MM.1S (cell line): ENCODE data around the gene ZNF628.

Experiments used
- EZH2 ChIP-seq: fragments of 300-600 bp; sonication (generic); optimal IDR thresholded peaks from 2 replicates; pipeline ENCODE3; 2017; ENCODE audit warnings: low read depth, mild to moderate bottlenecking, antibody characterized with exemption, low read length, mixed read lengths
- EZH2phosphoT487 ChIP-seq: fragments of 300-600 bp; sonication (generic); IDR thresholded peaks from 2 replicates; pipeline ENCODE4 v1.6.1; 2018; ENCODE audit warnings: antibody characterized with exemption, low read length
- TF ChIP-seq, protein P1 (sequence below): fragments of 300-600 bp; sonication (generic); IDR thresholded peaks from 2 replicates; pipeline ENCODE4 v1.5.1; 2016; ENCODE audit warnings: antibody characterized with exemption, low read length, mixed read lengths

DNA sequence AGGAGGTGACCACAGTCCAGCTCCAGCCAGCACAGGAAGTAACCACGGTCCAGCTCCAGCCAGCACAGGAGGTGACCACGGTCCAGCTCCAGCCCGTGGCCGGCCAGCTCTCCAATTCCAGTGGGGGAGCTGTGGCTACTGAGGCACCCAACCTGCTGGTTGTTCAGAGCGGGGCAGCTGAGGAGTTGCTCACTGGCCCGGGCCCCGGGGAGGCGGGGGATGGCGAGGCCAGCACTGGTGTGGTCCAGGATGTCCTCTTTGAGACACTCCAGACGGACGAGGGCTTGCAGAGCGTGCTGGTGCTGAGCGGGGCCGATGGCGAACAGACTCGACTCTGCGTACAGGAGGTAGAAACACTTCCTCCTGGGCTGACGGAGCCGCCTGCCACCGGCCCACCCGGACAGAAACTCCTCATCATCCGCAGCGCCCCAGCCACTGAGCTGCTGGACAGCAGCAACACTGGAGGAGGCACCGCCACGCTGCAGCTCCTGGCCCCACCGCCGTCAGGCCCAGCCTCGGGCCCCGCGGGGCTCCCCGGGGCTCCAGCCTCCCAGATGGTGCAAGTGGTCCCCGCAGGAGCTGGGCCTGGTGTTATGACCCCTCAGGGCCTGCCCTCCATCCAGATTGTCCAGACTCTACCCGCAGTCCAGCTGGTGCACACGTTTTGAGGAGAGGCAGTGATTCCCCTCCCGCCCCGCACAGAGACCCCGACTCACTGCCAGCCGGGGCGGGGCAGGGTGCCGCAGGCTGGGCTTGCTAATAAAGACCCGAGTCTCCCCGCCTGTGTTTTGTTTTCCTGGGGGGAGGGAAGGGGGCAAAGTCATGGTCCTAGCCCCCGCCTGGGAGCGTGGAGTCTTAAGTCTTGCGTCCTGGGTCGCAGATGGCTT, 7.5 kb downstream of the ZNF628 start:
- TF ChIP-seq, protein P1, sequence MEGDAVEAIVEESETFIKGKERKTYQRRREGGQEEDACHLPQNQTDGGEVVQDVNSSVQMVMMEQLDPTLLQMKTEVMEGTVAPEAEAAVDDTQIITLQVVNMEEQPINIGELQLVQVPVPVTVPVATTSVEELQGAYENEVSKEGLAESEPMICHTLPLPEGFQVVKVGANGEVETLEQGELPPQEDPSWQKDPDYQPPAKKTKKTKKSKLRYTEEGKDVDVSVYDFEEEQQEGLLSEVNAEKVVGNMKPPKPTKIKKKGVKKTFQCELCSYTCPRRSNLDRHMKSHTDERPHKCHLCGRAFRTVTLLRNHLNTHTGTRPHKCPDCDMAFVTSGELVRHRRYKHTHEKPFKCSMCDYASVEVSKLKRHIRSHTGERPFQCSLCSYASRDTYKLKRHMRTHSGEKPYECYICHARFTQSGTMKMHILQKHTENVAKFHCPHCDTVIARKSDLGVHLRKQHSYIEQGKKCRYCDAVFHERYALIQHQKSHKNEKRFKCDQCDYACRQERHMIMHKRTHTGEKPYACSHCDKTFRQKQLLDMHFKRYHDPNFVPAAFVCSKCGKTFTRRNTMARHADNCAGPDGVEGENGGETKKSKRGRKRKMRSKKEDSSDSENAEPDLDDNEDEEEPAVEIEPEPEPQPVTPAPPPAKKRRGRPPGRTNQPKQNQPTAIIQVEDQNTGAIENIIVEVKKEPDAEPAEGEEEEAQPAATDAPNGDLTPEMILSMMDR = no peak
- TF ChIP-seq EZH2phosphoT487 = no peak
- no peak for TF ChIP-seq EZH2
